ENCODE measurements around the gene PGC.

PGC gene

GRCh38 chr6:41728073-41728936, 18.9 kb downstream of the PGC start:
- DNase-seq, result no peak

- no peak for DNase-seq
These were observed 19.5 kb downstream of the PGC start for GRCh38 chr6:41727705-41728072.

- no peak for DNase-seq
These were observed 20.3 kb downstream of the PGC start for GRCh38 chr6:41726876-41727275.

- DNase-seq, result no peak
These were observed 22.4 kb downstream of the PGC start for GRCh38 chr6:41724586-41725501.

- DNase-seq, result no peak
These were observed 23.0 kb downstream of the PGC start for GRCh38 chr6:41724228-41724580.

GRCh38 chr6:41723530-41724227, 23.5 kb downstream of the PGC start:
- no peak for DNase-seq

GRCh38 chr6:41722969-41723529, 24.1 kb downstream of the PGC start:
- DNase-seq, result no peak

GRCh38 chr6:41721414-41721813, 25.8 kb downstream of the PGC start:
- no peak for DNase-seq

GRCh38 chr6:41720783-41721182, 26.4 kb downstream of the PGC start:
- DNase-seq, result no peak

- DNase-seq, result no peak
These were observed 27.0 kb downstream of the PGC start for GRCh38 chr6:41720262-41720620.

- no peak for DNase-seq
These were observed 27.5 kb downstream of the PGC start for GRCh38 chr6:41719436-41720261.

GRCh38 chr6:41718828-41719227, 28.4 kb downstream of the PGC start:
- no peak for DNase-seq

- no peak for DNase-seq
These were observed 29.8 kb downstream of the PGC start for GRCh38 chr6:41717392-41717736.

GRCh38 chr6:41716516-41717391, 30.4 kb downstream of the PGC start:
- DNase-seq, result no peak

- no peak for DNase-seq
These were observed 31.2 kb downstream of the PGC start for GRCh38 chr6:41715795-41716515.

GRCh38 chr6:41714556-41715273, 32.5 kb downstream of the PGC start:
- no peak for DNase-seq

GRCh38 chr6:41713650-41714291, 33.4 kb downstream of the PGC start:
- no peak for DNase-seq

- no peak for DNase-seq
These were observed 34.0 kb downstream of the PGC start for GRCh38 chr6:41713159-41713649.

- no peak for DNase-seq
These were observed 34.5 kb downstream of the PGC start for GRCh38 chr6:41712651-41713103.
